ENCODE data around the gene SFRP2.

SFRP2 gene

DNA sequence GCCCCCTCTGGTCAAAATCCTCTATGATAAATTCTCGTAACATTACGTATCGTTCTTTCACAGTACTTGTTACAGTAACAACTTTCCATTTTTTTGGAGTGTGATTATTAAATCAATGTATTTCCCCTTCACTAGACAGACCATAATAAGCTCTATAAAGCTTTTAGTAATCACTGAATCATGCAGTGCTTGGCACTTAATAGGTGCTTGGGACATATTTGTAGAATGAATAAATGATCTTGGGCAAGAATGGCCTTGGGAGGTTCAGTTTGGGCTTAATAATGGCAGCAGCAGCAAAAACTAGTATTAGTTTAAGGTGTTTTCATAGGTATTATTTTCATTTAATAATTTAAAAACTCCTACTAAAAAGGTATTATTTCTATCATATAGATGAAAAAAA, 33.4 kb upstream of the SFRP2 start:
- no peak for TF ChIP-seq Cebpa-rat (IDR thresholded peaks at IDR 0.05)
- H4K20me1 ChIP-seq, result no peaks in the 10 kb centered on the region

DNA sequence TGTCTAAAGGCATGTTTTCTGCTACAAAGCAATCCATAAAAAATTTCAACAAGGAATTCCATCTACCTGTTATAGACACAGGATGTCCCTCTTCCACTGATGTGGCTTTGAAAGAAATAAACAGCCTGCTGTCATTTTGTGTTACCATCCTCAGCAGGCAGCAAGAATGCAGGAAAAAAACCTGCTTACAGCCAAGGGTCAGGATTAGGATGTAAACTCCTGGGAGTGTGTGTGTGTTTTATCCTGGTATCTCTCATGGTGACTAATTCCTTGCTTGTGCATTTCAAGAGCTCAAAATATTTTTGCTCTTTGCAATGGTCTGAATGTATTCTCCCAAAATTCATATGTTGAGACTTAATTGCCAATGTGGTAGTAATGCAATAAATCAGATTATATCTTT, 28.6 kb upstream of the SFRP2 start:
- no peak overlapping the region for H3K4me2 ChIP-seq
- no peaks in the 10 kb centered on the region for H3K36me3 ChIP-seq
- no peaks in the 10 kb centered on the region for H4K20me1 ChIP-seq
- no peak overlapping the region for H3K27ac ChIP-seq
- no peak for TF ChIP-seq Cebpa-rat (IDR thresholded peaks at IDR 0.05)
- H3K27me3 ChIP-seq, result no peaks in the 10 kb centered on the region
- no peaks in the 10 kb centered on the region for H3K4me1 ChIP-seq
- H3K9ac ChIP-seq, result no peak overlapping the region
- peaks cover 7% of the 10 kb centered on the region; the same call in 1 of the 2 replicates for H3K9me3 ChIP-seq
- no peak overlapping the region for H3K4me3 ChIP-seq

More for the DNA sequence above, 33.4 kb upstream of the SFRP2 start:
- no peak overlapping the region for H3K4me3 ChIP-seq
- H3K27ac ChIP-seq, result no peak overlapping the region
- no peaks in the 10 kb centered on the region for H3K4me1 ChIP-seq
- peaks cover 7% of the 10 kb centered on the region; the same call in 1 of the 2 replicates for H3K9me3 ChIP-seq
- no peaks in the 10 kb centered on the region for H3K27me3 ChIP-seq
- H3K4me2 ChIP-seq, result no peak overlapping the region
- H3K36me3 ChIP-seq, result no peaks in the 10 kb centered on the region
- H3K9ac ChIP-seq, result no peak overlapping the region

DNA sequence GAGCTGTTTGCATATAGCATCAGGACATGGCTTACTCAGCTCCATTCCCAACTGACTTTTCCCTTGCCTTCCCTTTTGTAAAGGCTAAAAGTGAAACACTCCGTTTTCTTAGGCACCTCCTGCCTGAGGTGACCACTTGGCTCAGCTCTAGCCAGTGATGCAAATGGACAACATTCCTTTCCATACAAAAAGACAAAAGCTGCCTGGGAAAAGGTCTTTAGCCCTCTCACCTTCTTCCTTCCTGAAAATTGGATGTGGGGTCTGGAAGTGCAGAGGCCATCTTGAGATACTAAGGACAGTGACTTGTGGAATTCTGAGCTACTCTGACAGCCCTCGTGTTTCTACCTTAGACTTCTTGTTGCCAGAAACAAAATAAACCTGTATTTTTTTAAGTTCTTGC, 27.7 kb upstream of the SFRP2 start:
- Histone ChIP-seq H3K4me1 (no peaks in the 10 kb centered on the region), H3K27me3 (no peaks in the 10 kb centered on the region), H3K4me2 (no peak overlapping the region), H4K20me1 (no peaks in the 10 kb centered on the region), H3K27ac (no peak overlapping the region), H3K4me3 (no peak overlapping the region), H3K36me3 (no peaks in the 10 kb centered on the region), H3K9me3 (peaks cover 7% of the 10 kb centered on the region; the same call in 1 of the 2 replicates), H3K9ac (no peak overlapping the region)
- no peak for TF ChIP-seq Cebpa-rat (IDR thresholded peaks at IDR 0.05)

DNA sequence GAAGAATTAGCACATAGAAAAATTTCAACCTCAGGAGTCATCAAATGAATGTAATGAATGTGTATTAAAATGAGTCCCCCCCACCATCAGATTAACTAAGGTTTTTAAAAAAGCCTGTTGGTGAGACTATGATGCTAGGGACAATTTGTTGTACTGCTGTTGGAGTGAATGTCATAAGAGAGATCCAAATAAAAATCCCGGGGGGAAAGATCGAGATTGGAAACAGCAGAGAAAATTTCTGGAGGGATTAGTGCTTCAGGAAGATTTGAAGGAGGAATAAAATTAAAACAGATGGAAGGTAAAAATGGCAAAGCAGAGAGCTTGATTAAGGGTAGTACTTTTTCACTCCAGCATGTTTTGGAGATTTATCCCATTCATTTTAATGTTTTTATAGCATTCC, 25.9 kb upstream of the SFRP2 start:
- Histone ChIP-seq H3K27ac (no peak overlapping the region), H3K9me3 (peaks cover 3% of the 10 kb centered on the region; the same call in 1 of the 2 replicates), H3K9ac (no peak overlapping the region), H3K4me1 (no peaks in the 10 kb centered on the region), H3K36me3 (no peaks in the 10 kb centered on the region), H3K27me3 (no peaks in the 10 kb centered on the region), H4K20me1 (no peaks in the 10 kb centered on the region), H3K4me2 (no peak overlapping the region), H3K4me3 (no peak overlapping the region)
- no peak for TF ChIP-seq Cebpa-rat (IDR thresholded peaks at IDR 0.05)

DNA sequence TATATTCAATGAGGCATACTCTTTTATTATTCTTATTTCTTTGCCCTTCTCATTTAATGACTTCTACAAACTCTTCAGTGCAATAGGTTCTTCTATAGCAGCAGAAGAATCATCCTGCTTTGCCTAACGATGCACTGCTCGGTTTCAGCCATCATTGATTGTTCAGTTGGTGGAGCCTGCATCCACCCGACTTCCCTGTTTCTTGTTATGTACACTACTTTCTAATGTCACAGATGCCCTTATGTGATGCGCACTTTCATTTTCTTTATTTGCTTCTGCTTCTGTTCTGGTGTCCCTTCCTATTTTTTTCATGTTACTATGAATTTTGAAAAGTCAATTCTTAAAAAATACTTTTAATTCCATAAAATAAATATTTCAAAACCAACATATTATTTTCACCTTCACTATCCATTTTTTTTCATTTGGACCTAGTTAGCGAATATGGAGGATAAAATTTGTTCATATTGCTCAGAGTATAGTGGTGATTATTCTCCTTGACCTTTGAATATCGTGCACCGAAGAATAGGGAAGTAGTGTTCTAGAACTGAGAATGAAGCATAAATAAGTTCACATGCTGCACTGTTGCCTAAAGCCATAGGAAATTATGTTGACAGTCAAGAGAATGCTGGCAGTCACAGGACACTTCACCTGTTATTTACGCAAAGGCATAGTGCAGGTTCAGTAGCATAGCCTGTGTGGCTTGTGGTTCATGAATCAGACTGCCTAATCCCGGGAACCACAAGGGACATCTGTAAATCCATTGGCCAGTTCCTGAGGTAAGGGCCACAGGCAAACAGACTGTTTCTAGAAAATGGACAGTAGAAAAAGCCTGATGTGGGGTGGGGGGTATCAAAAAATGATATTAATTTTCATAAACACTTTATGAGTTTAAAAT, 21.3 kb upstream of the SFRP2 start:
- Histone ChIP-seq H3K9me3 (peaks cover 11% of the 10 kb centered on the region), H3K36me3 (no peaks in the 10 kb centered on the region), H4K20me1 (no peaks in the 10 kb centered on the region), H3K4me1 (no peaks in the 10 kb centered on the region), H3K27me3 (no peaks in the 10 kb centered on the region), H3K9ac (no peak overlapping the region), H3K27ac (no peak overlapping the region), H3K4me2 (no peak overlapping the region), H3K4me3 (no peak overlapping the region)
- TF ChIP-seq Cebpa-rat (IDR thresholded peaks at IDR 0.05), result no peak

DNA sequence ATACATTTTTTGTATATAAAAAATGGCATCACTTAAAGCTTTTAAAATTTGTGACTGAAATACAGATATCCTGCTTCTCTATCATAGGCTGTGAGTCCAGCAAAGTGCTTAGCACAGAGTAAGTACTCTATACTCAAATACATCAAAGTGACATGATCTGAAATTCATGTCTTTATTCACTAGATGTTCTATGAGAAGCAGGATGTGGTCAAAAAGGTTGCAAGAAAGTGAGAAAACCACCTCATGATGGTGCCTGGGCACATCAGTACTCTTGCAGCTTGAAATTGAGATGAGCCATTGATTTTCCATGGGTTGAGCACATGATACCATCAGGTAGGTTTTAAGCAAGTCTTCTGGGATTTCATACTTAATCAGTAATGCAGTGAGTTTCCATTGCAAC, 20.4 kb upstream of the SFRP2 start:
- H4K20me1 ChIP-seq, result no peaks in the 10 kb centered on the region
- no peak overlapping the region for H3K4me3 ChIP-seq
- peaks cover 11% of the 10 kb centered on the region for H3K9me3 ChIP-seq
- H3K36me3 ChIP-seq, result no peaks in the 10 kb centered on the region
- no peaks in the 10 kb centered on the region for H3K27me3 ChIP-seq
- H3K27ac ChIP-seq, result no peak overlapping the region
- H3K9ac ChIP-seq, result no peak overlapping the region
- no peaks in the 10 kb centered on the region for H3K4me1 ChIP-seq
- no peak overlapping the region for H3K4me2 ChIP-seq
- TF ChIP-seq Cebpa-rat (IDR thresholded peaks at IDR 0.05), result no peak

DNA sequence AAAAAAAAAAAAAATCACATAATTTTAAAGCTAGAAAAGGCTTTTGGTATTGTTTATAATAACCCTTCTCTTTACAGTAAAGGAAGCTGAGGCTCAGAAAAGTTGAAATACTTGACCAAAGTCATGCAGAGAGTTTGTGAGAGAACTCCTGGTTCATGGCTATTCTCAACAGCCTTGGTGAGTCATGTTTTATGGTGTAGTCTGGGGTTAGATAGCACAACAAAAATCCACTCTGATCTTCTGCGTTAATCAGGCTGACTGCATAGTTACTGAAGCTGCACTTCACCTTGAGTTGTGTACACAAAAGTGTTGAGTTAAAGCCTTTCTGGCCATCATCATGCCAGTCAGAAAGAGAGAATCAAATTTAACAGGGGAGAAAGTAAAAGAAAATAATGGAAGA, 19.3 kb upstream of the SFRP2 start:
- no peaks in the 10 kb centered on the region for H3K27me3 ChIP-seq
- no peaks in the 10 kb centered on the region for H3K4me1 ChIP-seq
- no peak overlapping the region for H3K4me3 ChIP-seq
- no peaks in the 10 kb centered on the region for H3K36me3 ChIP-seq
- H3K9me3 ChIP-seq, result peaks cover 11% of the 10 kb centered on the region
- no peak for TF ChIP-seq Cebpa-rat (IDR thresholded peaks at IDR 0.05)
- H3K4me2 ChIP-seq, result no peak overlapping the region
- no peaks in the 10 kb centered on the region for H4K20me1 ChIP-seq
- H3K27ac ChIP-seq, result no peak overlapping the region
- H3K9ac ChIP-seq, result no peak overlapping the region

DNA sequence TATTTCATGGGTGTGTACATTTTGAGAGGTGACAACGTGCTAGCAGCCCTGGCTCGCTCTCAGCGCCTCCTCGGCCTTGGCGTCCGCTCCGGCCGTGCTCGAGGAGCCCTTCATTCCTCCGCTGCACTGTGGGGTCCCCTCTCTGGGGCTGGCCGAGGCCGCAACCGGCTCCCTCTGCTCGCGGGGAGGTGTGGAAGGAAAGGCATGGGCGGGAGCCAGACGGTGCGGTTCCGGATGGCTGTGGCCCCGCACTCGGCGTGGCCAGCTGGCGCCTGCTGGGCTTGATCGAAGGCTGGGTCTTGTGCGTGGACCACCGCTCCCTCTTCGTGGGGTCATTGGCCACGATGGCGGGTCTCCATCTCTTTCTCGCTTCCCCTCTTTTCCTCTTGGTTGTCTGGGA, 17.2 kb upstream of the SFRP2 start:
- H4K20me1 ChIP-seq, result no peaks in the 10 kb centered on the region
- H3K4me2 ChIP-seq, result no peak overlapping the region
- peaks cover 11% of the 10 kb centered on the region for H3K9me3 ChIP-seq
- TF ChIP-seq Cebpa-rat (IDR thresholded peaks at IDR 0.05), result no peak
- H3K9ac ChIP-seq, result no peak overlapping the region
- no peaks in the 10 kb centered on the region for H3K4me1 ChIP-seq
- no peaks in the 10 kb centered on the region for H3K27me3 ChIP-seq
- H3K4me3 ChIP-seq, result no peak overlapping the region
- no peak overlapping the region for H3K27ac ChIP-seq
- H3K36me3 ChIP-seq, result no peaks in the 10 kb centered on the region

DNA sequence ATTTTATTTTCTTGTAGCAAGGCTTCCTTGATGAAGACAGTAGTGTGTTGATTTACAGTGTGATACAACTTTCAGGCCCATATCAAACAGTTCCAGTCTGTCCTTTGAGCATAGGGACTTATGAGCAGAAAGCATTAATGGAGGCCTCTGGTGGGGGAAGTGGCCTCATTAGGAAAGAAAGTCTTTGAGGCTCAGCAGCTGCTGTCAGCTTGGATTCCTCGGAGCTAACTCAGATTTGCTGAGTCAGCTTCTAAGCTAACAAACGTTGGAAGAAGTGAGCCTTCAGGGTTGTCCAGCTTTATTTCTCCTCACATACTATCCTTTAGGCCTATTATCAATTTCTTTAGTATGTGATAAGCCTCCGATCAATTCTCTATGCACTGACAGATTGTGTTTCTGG, 15.8 kb upstream of the SFRP2 start:
- no peak overlapping the region for H3K27ac ChIP-seq
- H3K27me3 ChIP-seq, result no peaks in the 10 kb centered on the region
- H3K4me1 ChIP-seq, result no peaks in the 10 kb centered on the region
- no peaks in the 10 kb centered on the region for H4K20me1 ChIP-seq
- H3K4me3 ChIP-seq, result no peak overlapping the region
- H3K9me3 ChIP-seq, result peaks cover 11% of the 10 kb centered on the region
- no peak for TF ChIP-seq Cebpa-rat (IDR thresholded peaks at IDR 0.05)
- H3K9ac ChIP-seq, result no peak overlapping the region
- H3K4me2 ChIP-seq, result no peak overlapping the region
- no peaks in the 10 kb centered on the region for H3K36me3 ChIP-seq

DNA sequence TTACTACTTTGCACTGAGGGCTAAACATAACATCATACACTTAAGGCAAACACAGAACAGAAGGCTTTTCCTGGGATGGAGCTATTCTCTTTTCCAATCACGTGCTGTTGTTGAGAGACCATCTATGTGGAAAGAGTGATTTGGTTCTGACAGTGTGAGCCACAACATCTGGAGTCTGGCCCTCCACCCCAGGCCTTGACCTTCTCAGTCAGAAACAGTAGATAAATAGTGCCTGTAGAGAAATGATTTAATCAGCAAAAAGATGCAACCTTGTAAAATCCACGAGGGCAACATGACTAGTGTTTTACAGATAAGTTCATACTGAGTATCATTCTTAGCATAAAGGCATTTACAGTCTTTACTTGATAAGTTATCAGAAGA, 10.8 kb upstream of the SFRP2 start:
- Histone ChIP-seq H3K4me2 (no peak overlapping the region), H3K36me3 (no peaks in the 10 kb centered on the region), H3K9ac (no peak overlapping the region), H3K4me3 (no peak overlapping the region), H3K27ac (no peak overlapping the region), H4K20me1 (no peaks in the 10 kb centered on the region), H3K27me3 (no peaks in the 10 kb centered on the region), H3K9me3 (no peaks in the 10 kb centered on the region), H3K4me1 (peaks cover 8% of the 10 kb centered on the region; the same call in 1 of the 2 replicates)
- no peak for TF ChIP-seq Cebpa-rat (IDR thresholded peaks at IDR 0.05)
